Adipose tissue (tissue), 3 donors: Measurements from ENCODE around the gene PPFIA1. TPM values are rescaled to one million over a fixed set of nuclear protein-coding genes. Genes with fewer than 3 reads are reported as not detected.
"Not testable (repeated sequence)": the region's sequence is repeated elsewhere in the genome, so short reads cannot be mapped to it uniquely, and the experiment has no call there.

Source experiments
- H3K27ac ChIP-seq: one replicate; pipeline ENCODE4 v1.5.1; 2013; ENCODE audit warnings: low read depth, low read length
- WGBS, 3 donors: extraction: QIAGEN DNeasy Blood & Tissue Kit; methylation state at CpG; one replicate each; pipeline ENCODE4 v1.1.7; 2013; 5-methylcytosine and 5-hydroxymethylcytosine counted together
- polyA plus RNA-seq, 3 donors: library from polyadenylated mRNA; stranded (reverse); fragments of 200-250 nt; gene quantifications; one replicate each; pipeline ENCODE4 v1.2.3, GENCODE V29; 2013
- donor health status: healthy with polysubstance abuse.
- donor health status: Bipolar disorder and iron deficiency.
- donor health status: healthy.

PPFIA1 gene
- polyA plus RNA-seq, 3 donors, result 8.0 to 27.2 (median 25.0) TPM

DNA sequence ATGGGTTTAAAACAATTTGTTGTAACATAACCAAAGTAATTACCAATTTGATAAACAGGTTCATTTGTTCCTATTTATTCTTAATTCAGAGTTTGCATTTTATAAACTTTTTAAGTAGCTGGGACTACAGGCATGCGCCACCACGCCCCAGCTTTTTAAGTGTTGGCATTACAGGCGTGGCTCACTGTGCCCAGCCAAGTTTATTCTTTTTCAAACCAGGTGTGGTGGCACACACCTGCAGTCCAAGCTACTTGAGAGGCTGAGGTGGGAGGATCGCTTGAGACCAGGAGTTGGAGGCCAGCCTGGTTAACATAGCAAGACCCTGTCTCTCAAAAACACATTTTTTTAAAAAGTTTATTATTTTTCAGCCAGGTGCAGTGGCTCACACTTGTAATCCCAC, 19.1 kb downstream of the PPFIA1 start:
- WGBS, 3 donors, result 97 to 98% (median 98%) methylated on average over 4 of the region's 4 CpGs
- no peak overlapping the region for H3K27ac ChIP-seq

DNA sequence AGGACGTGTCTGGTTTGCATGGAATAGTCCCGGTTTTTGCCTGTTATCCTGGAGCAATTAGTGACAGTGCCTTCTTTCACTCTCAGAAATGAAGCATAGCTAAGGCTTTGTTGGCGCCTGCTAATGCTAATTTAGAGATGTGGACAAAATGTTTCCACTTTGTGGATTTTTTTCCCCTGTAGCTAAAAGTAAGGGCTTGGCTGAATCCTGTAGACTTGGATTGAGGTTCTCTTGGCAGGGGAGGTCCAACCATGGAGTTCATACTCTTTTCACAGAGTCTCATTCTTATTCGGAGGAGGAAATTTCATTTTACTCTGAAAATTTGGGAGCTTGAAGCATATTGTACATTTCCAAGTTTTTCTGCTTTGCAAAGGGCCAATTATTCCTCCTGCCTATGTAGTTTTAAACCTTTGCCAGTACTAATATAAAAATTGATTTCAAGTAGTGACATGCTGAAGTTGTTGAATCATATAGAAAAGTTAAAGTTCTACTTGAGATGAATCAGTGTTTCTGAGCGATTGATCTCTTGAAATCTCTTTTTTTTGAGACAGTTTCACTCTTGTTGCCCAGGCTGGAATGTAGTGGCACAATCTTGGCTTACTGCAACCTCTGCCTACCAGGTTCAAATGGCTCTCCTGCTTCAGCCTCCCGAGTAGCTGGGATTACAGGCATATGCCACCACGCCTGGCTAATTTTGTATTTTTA, 20.0 kb downstream of the PPFIA1 start:
- WGBS, 3 donors, result 87 to 89% (median 88%) methylated on average over 7 of the region's 7 CpGs
- no peak overlapping the region for H3K27ac ChIP-seq

GRCh38 chr11:70292166-70292565, 21.7 kb downstream of the PPFIA1 start:
- 92 to 94% (median 94%) methylated on average over 8 of the region's 8 CpGs for WGBS, 3 donors
- H3K27ac ChIP-seq, result no peak overlapping the region

DNA sequence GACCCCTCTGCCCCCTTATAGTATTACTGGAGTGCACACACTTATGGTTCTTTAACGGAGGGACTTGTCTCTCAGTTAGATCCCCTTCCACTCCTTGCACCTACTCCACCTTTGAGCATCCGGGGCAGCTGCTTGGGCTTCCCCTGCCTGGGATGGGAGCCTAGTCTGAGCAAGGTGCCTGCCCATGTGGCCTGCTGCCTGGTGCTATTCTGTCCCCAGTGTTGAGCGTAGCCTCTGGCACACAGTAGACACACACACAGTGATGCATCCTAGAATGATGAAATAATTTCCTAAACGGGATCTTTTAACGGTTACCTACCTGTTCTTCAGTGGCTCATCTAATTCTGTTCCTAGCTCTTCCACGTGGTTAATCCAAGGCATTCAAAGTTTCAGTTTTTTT, 22.4 kb downstream of the PPFIA1 start:
- H3K27ac ChIP-seq, result no peak overlapping the region
- 80 to 87% (median 85%) methylated on average over 6 of the region's 6 CpGs for WGBS, 3 donors

DNA sequence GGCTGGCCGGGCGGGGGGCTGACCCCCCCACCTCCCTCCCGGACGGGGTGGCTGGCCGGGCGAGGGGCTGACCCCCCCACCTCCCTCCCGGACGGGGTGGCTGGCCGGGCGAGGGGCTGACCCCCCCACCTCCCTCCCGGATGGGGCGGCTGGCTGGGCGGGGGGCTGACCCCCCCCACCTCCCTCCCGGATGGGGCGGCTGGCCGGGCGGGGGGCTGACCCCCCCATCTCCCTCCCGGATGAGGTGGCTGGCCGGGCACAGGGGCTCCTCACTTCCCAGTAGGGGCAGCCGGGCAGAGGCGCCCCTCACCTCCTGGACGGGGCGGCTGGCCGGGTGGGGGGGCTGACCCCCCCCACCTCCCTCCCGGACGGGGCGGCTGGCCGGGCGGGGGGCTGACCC, 24.7 kb downstream of the PPFIA1 start:
- not testable (repeated sequence) for H3K27ac ChIP-seq
- WGBS, 3 donors, result 96 to 100% (median 96%) methylated on average over 1 to 27 of the region's 29 CpGs

DNA sequence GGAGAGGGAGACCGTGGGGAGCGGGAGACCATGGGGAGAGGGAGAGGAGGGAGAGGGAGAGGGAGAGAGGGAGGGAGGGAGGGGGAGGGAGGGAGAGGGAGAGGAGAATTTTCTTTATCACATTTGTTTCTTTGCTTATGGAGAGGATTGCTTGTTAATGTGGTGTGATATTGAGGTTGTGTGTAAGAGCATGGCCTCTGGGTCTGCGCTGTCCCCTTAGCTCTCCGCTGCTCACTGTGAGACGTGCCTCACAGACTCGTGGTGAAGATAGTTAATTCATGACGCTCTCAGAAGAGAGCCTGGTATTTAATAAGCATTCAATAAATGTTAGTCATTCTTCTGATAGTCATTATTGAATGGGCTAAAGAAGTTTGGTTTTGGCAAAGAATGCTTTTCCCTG, 26.2 kb downstream of the PPFIA1 start:
- H3K27ac ChIP-seq, result no peak overlapping the region
- 76 to 96% (median 94%) methylated on average over 5 to 7 of the region's 7 CpGs for WGBS, 3 donors

GRCh38 chr11:70297341-70297740, 26.9 kb downstream of the PPFIA1 start:
- H3K27ac ChIP-seq, result no peak overlapping the region

GRCh38 chr11:70298243-70298915, 27.9 kb downstream of the PPFIA1 start:
- no peak overlapping the region for H3K27ac ChIP-seq
- WGBS, 3 donors, result 82 to 89% (median 84%) methylated on average over 5 of the region's 5 CpGs

DNA sequence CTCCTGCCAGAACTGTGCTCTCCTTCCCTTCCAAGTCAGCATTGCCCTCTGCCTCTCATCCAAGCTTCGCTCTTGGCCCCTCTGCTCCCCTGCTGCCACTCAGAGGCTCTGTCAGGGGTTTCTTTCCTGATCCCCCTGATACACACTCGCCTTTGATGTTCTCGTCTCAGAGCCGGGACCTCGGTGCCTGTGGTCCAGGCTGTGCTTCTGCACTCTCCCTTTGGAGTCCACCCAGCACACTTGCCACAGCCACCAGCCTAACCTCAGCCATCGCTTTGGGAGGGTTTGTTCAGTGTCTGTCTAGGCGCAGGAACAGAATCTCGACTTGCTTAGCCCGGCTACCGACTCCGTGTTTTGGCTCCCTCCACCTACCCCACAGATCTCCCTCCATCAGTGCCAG, 29.1 kb downstream of the PPFIA1 start:
- WGBS, 3 donors, result 89 to 98% (median 95%) methylated on average over 11 of the region's 11 CpGs
- H3K27ac ChIP-seq, result no peak overlapping the region

DNA sequence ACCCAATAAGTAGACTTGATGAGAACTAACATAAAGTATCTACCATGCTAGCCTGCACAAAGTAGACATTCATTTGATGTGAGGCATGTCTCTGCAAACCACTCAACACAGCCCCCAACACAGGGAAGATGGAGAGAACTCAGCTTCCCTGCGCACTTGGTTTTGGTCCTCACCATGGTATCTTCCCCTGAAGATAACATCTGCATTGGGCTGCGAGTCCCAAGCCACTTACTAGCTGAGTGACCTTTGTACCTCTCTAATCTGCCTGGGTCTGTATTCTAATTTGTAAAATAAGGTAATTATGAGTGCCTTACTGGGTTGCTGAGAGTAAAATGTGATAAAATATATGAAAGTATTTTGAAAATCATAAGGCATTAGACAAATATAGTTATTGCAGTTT, 30.7 kb downstream of the PPFIA1 start:
- WGBS, 3 donors, result 69 to 95% (median 95%) methylated on average over 2 of the region's 2 CpGs
- no peak overlapping the region for H3K27ac ChIP-seq

DNA sequence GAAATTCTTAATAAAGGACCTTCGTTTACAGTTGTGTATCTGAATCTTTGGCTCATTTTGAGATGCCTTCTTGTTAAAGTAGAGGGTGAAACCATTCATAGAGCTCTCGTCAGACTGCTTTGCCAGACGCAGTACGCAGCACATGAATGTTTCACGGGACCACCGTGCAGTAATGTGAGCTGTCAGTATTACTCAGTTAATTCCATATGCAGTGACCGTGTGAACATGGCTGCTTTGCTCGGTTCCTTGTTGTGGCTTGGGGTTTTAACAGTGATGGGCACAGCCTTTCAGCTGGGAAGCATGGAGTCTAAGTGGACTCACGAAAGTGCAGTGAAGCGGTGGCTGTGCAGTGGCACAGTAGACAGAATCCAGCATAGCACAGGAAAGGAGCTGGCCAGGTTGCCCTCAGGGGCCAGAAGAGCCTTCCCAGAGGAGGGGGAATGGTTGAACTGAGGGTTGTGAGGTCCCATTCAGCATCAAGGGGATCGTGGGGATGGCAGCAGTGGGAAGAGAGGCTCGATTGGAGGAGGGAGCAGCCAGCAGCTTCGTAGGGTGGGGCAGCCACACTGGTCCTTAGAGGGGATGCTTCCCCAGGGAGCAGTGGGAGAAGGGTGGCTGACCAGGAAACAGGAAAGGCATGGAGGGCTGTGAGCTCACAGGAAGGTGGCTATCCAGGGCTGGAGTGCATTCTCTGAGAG, 31.4 kb downstream of the PPFIA1 start:
- H3K27ac ChIP-seq, result no peak overlapping the region
- WGBS, 3 donors, result 90 to 95% (median 94%) methylated on average over 13 of the region's 13 CpGs

- no peak overlapping the region for H3K27ac ChIP-seq
- 86 to 88% (median 87%) methylated on average over 7 of the region's 7 CpGs for WGBS, 3 donors
Measured at GRCh38 chr11:70302419-70302752, 31.9 kb downstream of the PPFIA1 start.

- 67 to 78% (median 67%) methylated on average over 13 of the region's 13 CpGs for WGBS, 3 donors
- no peak overlapping the region for H3K27ac ChIP-seq
Measured at GRCh38 chr11:70303070-70303469, 32.6 kb downstream of the PPFIA1 start.

- H3K27ac ChIP-seq, result no peak overlapping the region
- WGBS, 3 donors, result 90 to 93% (median 91%) methylated on average over 2 of the region's 2 CpGs
Measured at GRCh38 chr11:70304208-70304603, 33.7 kb downstream of the PPFIA1 start.

GRCh38 chr11:70305501-70305900, 35.0 kb downstream of the PPFIA1 start:
- 92 to 98% (median 92%) methylated on average over 3 of the region's 3 CpGs for WGBS, 3 donors
- no peak overlapping the region for H3K27ac ChIP-seq

DNA sequence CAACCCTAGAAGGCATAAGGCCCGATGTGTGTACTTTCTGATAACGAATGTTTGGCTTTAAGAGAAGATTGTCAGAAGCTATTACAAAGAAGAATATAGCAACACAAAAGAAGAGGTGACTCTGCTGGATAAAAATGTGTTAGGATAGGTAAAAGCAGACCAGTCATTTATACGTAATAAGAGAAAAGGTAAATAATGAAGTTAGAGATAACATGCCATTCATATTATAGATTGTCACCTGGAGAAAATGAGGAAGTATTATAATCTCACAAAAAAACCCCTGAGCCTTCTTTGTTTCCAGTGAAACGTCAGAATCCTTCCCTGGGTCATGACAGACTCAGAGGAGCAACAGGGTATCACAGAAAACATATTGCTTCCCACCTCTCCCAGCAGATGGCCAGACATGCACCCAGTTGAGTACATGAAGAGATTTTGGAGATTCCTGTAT, 36.1 kb downstream of the PPFIA1 start:
- no peak overlapping the region for H3K27ac ChIP-seq

GRCh38 chr11:70307176-70307575, 36.7 kb downstream of the PPFIA1 start:
- whole genome bisulfite sequencing, 3 donors, result 47 to 71% (median 47%) methylated on average over 3 of the region's 3 CpGs
- no peak overlapping the region for H3K27ac ChIP-seq

More for the DNA sequence above, 36.1 kb downstream of the PPFIA1 start:
- 20 to 74% (median 74%) methylated on average over 4 of the region's 4 CpGs for WGBS, 3 donors

DNA sequence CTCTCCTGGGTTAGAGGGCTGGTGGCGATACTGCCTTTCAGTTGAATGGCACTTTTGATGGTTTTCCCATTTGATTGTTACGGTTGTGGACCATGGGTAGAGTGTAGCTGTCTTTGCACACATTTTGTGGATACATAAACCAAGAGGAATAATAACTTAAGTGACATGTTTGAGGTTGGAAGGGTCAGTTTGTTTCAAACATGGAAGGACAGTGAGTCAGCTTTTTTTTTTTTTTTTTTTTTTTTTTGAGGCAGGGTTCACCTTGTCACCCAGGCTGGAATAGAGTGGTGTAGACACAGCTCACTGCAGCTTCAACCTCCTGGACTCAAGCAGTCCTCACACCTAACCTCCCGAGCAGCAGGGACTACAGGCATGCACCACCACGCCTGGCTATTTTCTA, 41.1 kb downstream of the PPFIA1 start:
- WGBS, 3 donors, result 96 to 98% (median 97%) methylated on average over 4 of the region's 4 CpGs
- H3K27ac ChIP-seq, result no peak overlapping the region
